IMR-90 (cell line): Measurements from ENCODE around the gene PCCB. TPM values are rescaled to one million over a fixed set of nuclear protein-coding genes. Genes with fewer than 3 reads are reported as not detected.

Experiments used
- ATAC-seq: fragments of 200-7000 bp; cut with Tn5 transposase; 2 replicates; pipeline ENCODE4 v1.9.1; 2020; ENCODE audit warnings: low read depth, mild to moderate bottlenecking, moderate library complexity
- BruUV-seq: library from RNA; stranded (reverse); fragments of 400-500 nt; replicated peaks from 2 replicates; lab custom pipeline; 2021; lab: Mats Ljungman, UMichigan
- CTCF ChIA-PET: fragments of 300-600 bp; formaldehyde crosslinking; extraction: SDS; loops from one replicate; lab custom pipeline; 2021; ENCODE audit warnings: antibody characterized with exemption; lab: Yijun Ruan, JAX
- POLR2A ChIA-PET: fragments of 300-600 bp; sonication (Branson Sonifier 250); formaldehyde crosslinking; loops from one replicate; lab custom pipeline; 2022; ENCODE audit warnings: antibody characterized with exemption; ENCODE audit not compliant: unreplicated experiment; lab: Charles Lee
- DNase-seq: peaks from one replicate; pipeline ENCODE4 v3.0.0; 2013
- H2AFZ ChIP-seq: replicated peaks from 2 replicates; pipeline ENCODE3; 2013; ENCODE audit warnings: low read length, mild to moderate bottlenecking; ENCODE audit not compliant: poor library complexity
- H2AK5ac ChIP-seq: 2 replicates; pipeline ENCODE4 v1.6.1; 2013; ENCODE audit warnings: low read depth, low read length, inconsistent platforms
- H2AK9ac ChIP-seq: replicated peaks from 2 replicates; pipeline ENCODE3; 2013; ENCODE audit warnings: mild to moderate bottlenecking, low read depth, low read length, moderate library complexity; ENCODE audit not compliant: poor library complexity
- H2BK120ac ChIP-seq: 2 replicates; pipeline ENCODE4 v1.6.1; 2013; ENCODE audit warnings: low read depth, low read length, inconsistent platforms
- H2BK15ac ChIP-seq: 3 replicates; pipeline ENCODE4 v1.6.1; 2013; ENCODE audit warnings: low read depth, low read length, inconsistent platforms
- H2BK20ac ChIP-seq: 2 replicates; pipeline ENCODE4 v1.6.1; 2013; ENCODE audit warnings: low read depth, mild to moderate bottlenecking, inconsistent platforms, low read length, moderate library complexity
- H2BK5ac ChIP-seq: 2 replicates; pipeline ENCODE4 v1.6.1; 2013; ENCODE audit warnings: mild to moderate bottlenecking, low read depth, low read length, inconsistent platforms; ENCODE audit not compliant: poor library complexity, severe bottlenecking
- H3K14ac ChIP-seq: replicated peaks from 2 replicates; pipeline ENCODE4 v1.6.1; 2013; ENCODE audit warnings: low read depth, low read length, inconsistent platforms
- H3K18ac ChIP-seq: 2 replicates; pipeline ENCODE4 v1.6.1; 2013; ENCODE audit warnings: low read depth, low read length, control low read depth
- H3K23ac ChIP-seq: 2 replicates; pipeline ENCODE4 v1.6.1; 2013; ENCODE audit warnings: low read depth, low read length, inconsistent platforms
- H3K27ac ChIP-seq: 2 replicates; pipeline ENCODE4 v1.5.1; 2013; ENCODE audit warnings: mild to moderate bottlenecking, control low read depth, low read length; ENCODE audit not compliant: insufficient read depth
- H3K27me3 ChIP-seq: 2 replicates; pipeline ENCODE4 v1.6.1; 2013; ENCODE audit warnings: low read length; ENCODE audit not compliant: control insufficient read depth, insufficient read depth
- H3K36me3 ChIP-seq: 2 replicates; pipeline ENCODE4 v1.6.1; 2013; ENCODE audit warnings: low read length, mixed read lengths; ENCODE audit not compliant: control insufficient read depth, insufficient read depth
- H3K4ac ChIP-seq: 2 replicates; pipeline ENCODE4 v1.6.1; 2013; ENCODE audit warnings: low read depth, low read length, inconsistent platforms
- H3K4me1 ChIP-seq: 2 replicates; pipeline ENCODE4 v1.6.1; 2013; ENCODE audit warnings: low read length, mixed read lengths; ENCODE audit not compliant: control insufficient read depth, insufficient read depth
- H3K4me2 ChIP-seq: 2 replicates; pipeline ENCODE4 v1.6.1; 2013; ENCODE audit warnings: low read depth, mild to moderate bottlenecking, control low read depth, low read length, moderate library complexity
- H3K4me3 ChIP-seq: 2 replicates; pipeline ENCODE4 v1.5.1; 2013; ENCODE audit warnings: low read depth, mild to moderate bottlenecking, control low read depth, low read length, moderate library complexity; ENCODE audit not compliant: insufficient read depth
- H3K56ac ChIP-seq: 2 replicates; pipeline ENCODE4 v1.6.1; 2013; ENCODE audit warnings: low read length, inconsistent platforms; ENCODE audit not compliant: insufficient read depth; ENCODE audit errors: extremely low read depth
- H3K79me1 ChIP-seq, 2 experiments: 2 replicates each; pipeline ENCODE4 v1.6.1; 2013; ENCODE audit warnings: low read length in 2 of 2, inconsistent platforms in 1 of 2, low read depth in 1 of 2
- H3K9ac ChIP-seq: 2 replicates; pipeline ENCODE4 v1.6.1; 2013; ENCODE audit warnings: low read depth, low read length, control low read depth
- H3K9me1 ChIP-seq: 2 replicates; pipeline ENCODE4 v1.6.1; 2013; ENCODE audit warnings: low read length, inconsistent platforms; ENCODE audit not compliant: insufficient read depth
- H3K9me3 ChIP-seq: 2 replicates; pipeline ENCODE4 v1.6.1; 2013; ENCODE audit warnings: low read length; ENCODE audit not compliant: control insufficient read depth, insufficient read depth
- H4K20me1 ChIP-seq: 2 replicates; pipeline ENCODE4 v1.6.1; 2013; ENCODE audit warnings: low read length, inconsistent platforms; ENCODE audit not compliant: insufficient read depth
- H4K5ac ChIP-seq: 2 replicates; pipeline ENCODE4 v1.6.1; 2013; ENCODE audit warnings: mild to moderate bottlenecking, low read depth, low read length, control low read depth
- H4K8ac ChIP-seq, 2 experiments: 2 replicates each; pipeline ENCODE4 v1.6.1; 2013; ENCODE audit warnings: low read depth in 2 of 2, low read length in 2 of 2, control low read depth in 1 of 2, inconsistent platforms in 1 of 2
- H4K91ac ChIP-seq: 2 replicates; pipeline ENCODE4 v1.6.1; 2013; ENCODE audit warnings: low read depth, low read length, inconsistent platforms; ENCODE audit not compliant: insufficient read depth
- BHLHE40 ChIP-seq: fragments of 150-350 bp; IDR thresholded peaks from 2 replicates; pipeline ENCODE4 v1.6.1; 2016; ENCODE audit warnings: mild to moderate bottlenecking, low read depth, low read length
- CEBPB ChIP-seq: IDR thresholded peaks from 2 replicates; pipeline ENCODE4 v1.6.1; 2012; ENCODE audit warnings: low read depth, low read length, improper control_type of control experiment
- CHD1 ChIP-seq: IDR thresholded peaks from 2 replicates; pipeline ENCODE4 v1.6.1; 2012; ENCODE audit warnings: low read depth, low read length, improper control_type of control experiment
- FOS ChIP-seq: fragments of 150-350 bp; IDR thresholded peaks from 2 replicates; pipeline ENCODE4 v1.6.1; 2016; ENCODE audit warnings: low read depth, low read length
- MAFK ChIP-seq: IDR thresholded peaks from 2 replicates; pipeline ENCODE4 v1.6.1; 2012; ENCODE audit warnings: low read depth, low read length, improper control_type of control experiment
- MAZ ChIP-seq: IDR thresholded peaks from 2 replicates; pipeline ENCODE4 v1.6.1; 2012; ENCODE audit warnings: low read depth, mild to moderate bottlenecking, low read length, improper control_type of control experiment, moderate library complexity, borderline replicate concordance
- MXI1 ChIP-seq: IDR thresholded peaks from 2 replicates; pipeline ENCODE4 v1.6.1; 2012; ENCODE audit warnings: low read depth, mild to moderate bottlenecking, low read length, moderate library complexity, borderline replicate concordance
- NFE2L2 ChIP-seq: fragments of 150-350 bp; IDR thresholded peaks from 2 replicates; pipeline ENCODE4 v1.6.1; 2016; ENCODE audit warnings: low read depth, mild to moderate bottlenecking, low read length
- RAD21 ChIP-seq: IDR thresholded peaks from 2 replicates; pipeline ENCODE4 v1.6.1; 2012; ENCODE audit warnings: low read length, improper control_type of control experiment
- RCOR1 ChIP-seq: IDR thresholded peaks from 2 replicates; pipeline ENCODE4 v1.6.1; 2012; ENCODE audit warnings: mild to moderate bottlenecking, low read length, improper control_type of control experiment; ENCODE audit not compliant: insufficient replicate concordance
- RFX5 ChIP-seq: IDR thresholded peaks from 2 replicates; pipeline ENCODE4 v1.8.0; 2012; ENCODE audit warnings: low read depth, mild to moderate bottlenecking, low read length, moderate library complexity
- SMC3 ChIP-seq: fragments of 150-350 bp; IDR thresholded peaks from 2 replicates; pipeline ENCODE4 v1.6.1; 2016; ENCODE audit warnings: low read depth, mild to moderate bottlenecking, antibody characterized with exemption, low read length, moderate library complexity
- WGBS, 2 experiments: methylation state at CpG; one replicate each; pipeline versions ENCODE4 v1.1.5 to v1.1.7; 2013; ENCODE audit warnings: missing lambda C conversion rate in 2 of 2; ENCODE audit not compliant: insufficient read length in 1 of 2; ENCODE audit errors: extremely low coverage in 2 of 2; 5-methylcytosine and 5-hydroxymethylcytosine counted together
- dilution Hi-C: fragments of 300-500 bp; cut with HindIII; formaldehyde crosslinking; loops from one replicate; pipeline ENCODE4 v1.14.3; 2018; ENCODE audit warnings: low sequenced_read_pairs; ENCODE audit not compliant: unreplicated experiment
- in situ Hi-C: fragments of 300-500 bp; cut with MboI; formaldehyde crosslinking; loops from 3 replicates; pipeline ENCODE4 v1.14.3; 2019; ENCODE audit warnings: low sequenced_read_pairs, inconsistent platforms, mixed read lengths
- intact Hi-C: fragments of 100-400 bp; cut with micrococcal nuclease; formaldehyde crosslinking; loops from 2 replicates; pipeline ENCODE4 v1.10.0; 2022
- polyA plus RNA-seq, 3 experiments: library from polyadenylated mRNA; depleted of rRNA; stranded (reverse); fragments of >200 nt; gene quantifications; 2 replicates each; pipeline ENCODE4 v1.2.3, GENCODE V29; 2012; ENCODE audit warnings: low replicate concordance in 1 of 3
- total RNA-seq: library from RNA; depleted of rRNA; stranded (reverse); fragments of >200 nt; gene quantifications from 2 replicates; pipeline ENCODE4 v1.2.3, GENCODE V29; 2012
- TF ChIP-seq, protein P1 (sequence below): conservative IDR thresholded peaks from 2 replicates; pipeline ENCODE4 v1.5.1; 2012; ENCODE audit warnings: mild to moderate bottlenecking, low read depth, low read length, improper control_type of control experiment
- TF ChIP-seq, protein P2 (sequence below): fragments of 150-350 bp; IDR thresholded peaks from 2 replicates; pipeline ENCODE4 v1.6.1; 2017; ENCODE audit warnings: mild to moderate bottlenecking, antibody characterized with exemption, low read length, low read depth
- TF ChIP-seq, protein P3 (sequence below): fragments of 150-350 bp; IDR thresholded peaks from 2 replicates; pipeline ENCODE4 v1.6.1; 2016; ENCODE audit warnings: low read depth, mild to moderate bottlenecking, low read length, moderate library complexity, borderline replicate concordance

Gene PCCB
- total and polyA plus RNA-seq, 2 of the 4 experiments (the other 2 are of a cell fraction): 40.5 to 76.2 TPM

DNA sequence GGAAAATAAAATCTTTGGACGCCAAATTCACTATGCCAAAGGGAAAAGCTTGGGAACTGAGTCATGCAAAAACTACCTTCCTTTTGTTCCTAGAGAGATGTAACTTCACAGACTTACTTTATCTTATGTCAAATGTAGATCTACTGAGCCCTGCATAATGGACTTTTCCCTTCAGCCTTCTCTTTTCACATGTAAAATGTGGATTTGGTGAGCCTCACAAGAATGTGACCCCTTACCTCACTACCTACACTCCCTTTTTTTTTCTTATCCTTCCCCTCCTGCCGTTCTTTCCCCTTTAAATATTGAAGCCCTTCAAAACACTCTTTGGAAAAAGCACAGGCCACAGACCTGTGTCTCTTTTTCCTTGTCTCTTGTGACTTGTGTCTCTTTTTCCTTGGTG, 14.0 kb upstream of the PCCB start:
- POLR2A ChIA-PET: no interaction called here
- whole genome bisulfite sequencing, 2 experiments: no CpG with 5 or more reads among the region's 2 CpGs
- peaks cover 7% of the 10 kb centered on the region for H3K4me1 ChIP-seq
- in situ Hi-C loops: no loop called here
- no peak overlapping the region for H3K14ac ChIP-seq
- no peaks in the 10 kb centered on the region for H3K9me3 ChIP-seq
- dilution Hi-C loops: no loop called here
- H3K79me1 ChIP-seq: no peaks in the 10 kb centered on the region
- H2BK15ac ChIP-seq: no peak overlapping the region
- no peak overlapping the region for H2AK9ac ChIP-seq
- no TSS peak for BruUV-seq
- H2BK120ac ChIP-seq: no peak overlapping the region
- no peak overlapping the region for H4K5ac ChIP-seq
- H3K23ac ChIP-seq: no peak overlapping the region
- intact Hi-C loops: no loop called here
- no peak for DNase-seq
- H3K56ac ChIP-seq: no peak overlapping the region
- H3K18ac ChIP-seq: no peak overlapping the region
- H4K20me1 ChIP-seq: no peaks in the 10 kb centered on the region
- no peak overlapping the region for H2AFZ ChIP-seq
- no peak overlapping the region for H3K4me3 ChIP-seq
- H4K91ac ChIP-seq: no peak overlapping the region
- H2BK20ac ChIP-seq: no peak overlapping the region
- CTCF ChIA-PET: interaction anchor here (0.6 kb wide), 1 partner anchor 8 kb away, joined by 4 read pairs; no protein-coding TSS in a partner anchor
- no peak for ATAC-seq
- H3K36me3 ChIP-seq: no peaks in the 10 kb centered on the region
- H3K4ac ChIP-seq: no peak overlapping the region
- H3K9ac ChIP-seq: no peak overlapping the region
- no peak overlapping the region for H4K8ac ChIP-seq
- H3K4me2 ChIP-seq: no peak overlapping the region
- no peak overlapping the region for H2AK5ac ChIP-seq
- peaks cover 4% of the 10 kb centered on the region for H3K27me3 ChIP-seq
- no peak overlapping the region for H2BK5ac ChIP-seq
- TF ChIP-seq MXI1 (no peak), MAFK (no peak), MAZ (no peak), CHD1 (no peak), RFX5 (no peak), SMC3 (no peak), FOS (no peak), NFE2L2 (no peak), RAD21 (no peak), CEBPB (no peak), BHLHE40 (no peak), RCOR1 (no peak)
- TF ChIP-seq, protein P1, sequence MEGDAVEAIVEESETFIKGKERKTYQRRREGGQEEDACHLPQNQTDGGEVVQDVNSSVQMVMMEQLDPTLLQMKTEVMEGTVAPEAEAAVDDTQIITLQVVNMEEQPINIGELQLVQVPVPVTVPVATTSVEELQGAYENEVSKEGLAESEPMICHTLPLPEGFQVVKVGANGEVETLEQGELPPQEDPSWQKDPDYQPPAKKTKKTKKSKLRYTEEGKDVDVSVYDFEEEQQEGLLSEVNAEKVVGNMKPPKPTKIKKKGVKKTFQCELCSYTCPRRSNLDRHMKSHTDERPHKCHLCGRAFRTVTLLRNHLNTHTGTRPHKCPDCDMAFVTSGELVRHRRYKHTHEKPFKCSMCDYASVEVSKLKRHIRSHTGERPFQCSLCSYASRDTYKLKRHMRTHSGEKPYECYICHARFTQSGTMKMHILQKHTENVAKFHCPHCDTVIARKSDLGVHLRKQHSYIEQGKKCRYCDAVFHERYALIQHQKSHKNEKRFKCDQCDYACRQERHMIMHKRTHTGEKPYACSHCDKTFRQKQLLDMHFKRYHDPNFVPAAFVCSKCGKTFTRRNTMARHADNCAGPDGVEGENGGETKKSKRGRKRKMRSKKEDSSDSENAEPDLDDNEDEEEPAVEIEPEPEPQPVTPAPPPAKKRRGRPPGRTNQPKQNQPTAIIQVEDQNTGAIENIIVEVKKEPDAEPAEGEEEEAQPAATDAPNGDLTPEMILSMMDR: no peak
- TF ChIP-seq, protein P2, sequence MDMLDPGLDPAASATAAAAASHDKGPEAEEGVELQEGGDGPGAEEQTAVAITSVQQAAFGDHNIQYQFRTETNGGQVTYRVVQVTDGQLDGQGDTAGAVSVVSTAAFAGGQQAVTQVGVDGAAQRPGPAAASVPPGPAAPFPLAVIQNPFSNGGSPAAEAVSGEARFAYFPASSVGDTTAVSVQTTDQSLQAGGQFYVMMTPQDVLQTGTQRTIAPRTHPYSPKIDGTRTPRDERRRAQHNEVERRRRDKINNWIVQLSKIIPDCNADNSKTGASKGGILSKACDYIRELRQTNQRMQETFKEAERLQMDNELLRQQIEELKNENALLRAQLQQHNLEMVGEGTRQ: no peak
- TF ChIP-seq, protein P3, sequence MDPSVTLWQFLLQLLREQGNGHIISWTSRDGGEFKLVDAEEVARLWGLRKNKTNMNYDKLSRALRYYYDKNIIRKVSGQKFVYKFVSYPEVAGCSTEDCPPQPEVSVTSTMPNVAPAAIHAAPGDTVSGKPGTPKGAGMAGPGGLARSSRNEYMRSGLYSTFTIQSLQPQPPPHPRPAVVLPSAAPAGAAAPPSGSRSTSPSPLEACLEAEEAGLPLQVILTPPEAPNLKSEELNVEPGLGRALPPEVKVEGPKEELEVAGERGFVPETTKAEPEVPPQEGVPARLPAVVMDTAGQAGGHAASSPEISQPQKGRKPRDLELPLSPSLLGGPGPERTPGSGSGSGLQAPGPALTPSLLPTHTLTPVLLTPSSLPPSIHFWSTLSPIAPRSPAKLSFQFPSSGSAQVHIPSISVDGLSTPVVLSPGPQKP: no peak
- peaks cover 7% of the 10 kb centered on the region; the same call in 1 of the 2 replicates for H3K9me1 ChIP-seq
- H3K27ac ChIP-seq: no peak overlapping the region
